OCI-LY7 (cell line): Measurements from ENCODE around the gene SURF4. TPM values are rescaled to one million over a fixed set of nuclear protein-coding genes. Genes with fewer than 3 reads are reported as not detected.

Experiments used
- BruUV-seq: library from RNA; stranded (reverse); fragments of 400-500 nt; replicated peaks from 2 replicates; lab custom pipeline; 2021; lab: Mats Ljungman, UMichigan
- CTCF ChIA-PET: fragments of 300-600 bp; sonication (Branson Sonifier 250); formaldehyde crosslinking; loops from one replicate; lab custom pipeline; 2022; ENCODE audit warnings: antibody characterized with exemption; ENCODE audit not compliant: unreplicated experiment; lab: Charles Lee
- POLR2A ChIA-PET: fragments of 300-600 bp; sonication (Branson Sonifier 250); formaldehyde crosslinking; loops from one replicate; lab custom pipeline; 2022; ENCODE audit warnings: antibody characterized with exemption; lab: Charles Lee
- DNase-seq: peaks from one replicate; pipeline ENCODE4 v3.0.0-alpha.2; 2015; ENCODE audit warnings: low spot score
- H2AFZ ChIP-seq: fragments of 200-600 bp; sonication (generic), shearing (Covaris generic); 2 replicates; pipeline ENCODE4 v1.6.1; 2014; ENCODE audit warnings: mild to moderate bottlenecking, antibody characterized with exemption, low read length, moderate library complexity
- H3K27ac ChIP-seq: fragments of 200-600 bp; sonication (generic); 2 replicates; pipeline ENCODE4 v1.5.1; 2014; ENCODE audit warnings: mixed run types, low read depth, mild to moderate bottlenecking, moderate library complexity, low read length, inconsistent platforms; ENCODE audit not compliant: poor library complexity, severe bottlenecking
- H3K36me3 ChIP-seq: fragments of 200-600 bp; sonication (generic); 2 replicates; pipeline ENCODE4 v1.6.1; 2014; ENCODE audit warnings: mild to moderate bottlenecking, antibody characterized with exemption, low read length, moderate library complexity, mixed read lengths; ENCODE audit not compliant: insufficient read depth
- H3K4me1 ChIP-seq: fragments of 200-600 bp; sonication (generic); 2 replicates; pipeline ENCODE4 v1.5.1; 2014; ENCODE audit warnings: mild to moderate bottlenecking, low read length; ENCODE audit not compliant: insufficient read depth, poor library complexity, severe bottlenecking
- H3K4me2 ChIP-seq: fragments of 200-600 bp; sonication (generic); 2 replicates; pipeline ENCODE4 v1.6.1; 2014; ENCODE audit warnings: mild to moderate bottlenecking, low read length
- H3K4me3 ChIP-seq: fragments of 200-600 bp; sonication (generic); 2 replicates; pipeline ENCODE4 v1.5.1; 2014; ENCODE audit warnings: mild to moderate bottlenecking, low read depth, low read length; ENCODE audit not compliant: poor library complexity, severe bottlenecking
- H3K79me2 ChIP-seq: fragments of 200-600 bp; sonication (generic); 2 replicates; pipeline ENCODE4 v1.6.1; 2016; ENCODE audit warnings: low read depth, mild to moderate bottlenecking, low read length, moderate library complexity, mixed read lengths; ENCODE audit not compliant: insufficient read depth
- H3K9me2 ChIP-seq: fragments of 200-600 bp; sonication (generic); 2 replicates; pipeline ENCODE4 v1.6.1; 2016; ENCODE audit warnings: mild to moderate bottlenecking, low read length, mixed read lengths; ENCODE audit not compliant: insufficient read depth
- H3K9me3 ChIP-seq: fragments of 200-600 bp; sonication (generic); 2 replicates; pipeline ENCODE4 v1.6.1; 2014; ENCODE audit warnings: mild to moderate bottlenecking, mixed run types, low read length, mixed read lengths
- H4K20me1 ChIP-seq: fragments of 200-600 bp; sonication (generic); 2 replicates; pipeline ENCODE4 v1.6.1; 2014; ENCODE audit warnings: mild to moderate bottlenecking, antibody characterized with exemption, low read length, moderate library complexity, mixed read lengths; ENCODE audit not compliant: insufficient read depth
- EZH2phosphoT487 ChIP-seq: fragments of 200-600 bp; sonication (generic); IDR thresholded peaks from 2 replicates; pipeline ENCODE4 v1.6.1; 2018; ENCODE audit warnings: low read depth, borderline replicate concordance, mild to moderate bottlenecking, mixed run types, antibody characterized with exemption, low read length, moderate library complexity, mixed read lengths
- intact Hi-C: fragments of 100-400 bp; cut with micrococcal nuclease; formaldehyde crosslinking; loops from one replicate; pipeline ENCODE4 v1.10.0; 2022; ENCODE audit not compliant: unreplicated experiment
- total RNA-seq, 2 experiments: library from RNA; depleted of rRNA in 1 of 2; stranded (reverse); fragments of >200 nt in 1 of 2; shearing (Covaris generic) in 1 of 2; gene quantifications; 2 replicates each; pipeline ENCODE4 v1.2.3, GENCODE V29; 2014 to 2022
- TF ChIP-seq, protein P1 (sequence below): fragments of 200-600 bp; sonication (generic); conservative IDR thresholded peaks from 2 replicates; pipeline ENCODE4 v1.5.1; 2014; ENCODE audit warnings: mild to moderate bottlenecking, antibody characterized with exemption, low read length, moderate library complexity, mixed read lengths

The SURF4 gene
- total RNA-seq, 2 experiments from 2014 or later = 75.5 to 92.3 TPM

DNA sequence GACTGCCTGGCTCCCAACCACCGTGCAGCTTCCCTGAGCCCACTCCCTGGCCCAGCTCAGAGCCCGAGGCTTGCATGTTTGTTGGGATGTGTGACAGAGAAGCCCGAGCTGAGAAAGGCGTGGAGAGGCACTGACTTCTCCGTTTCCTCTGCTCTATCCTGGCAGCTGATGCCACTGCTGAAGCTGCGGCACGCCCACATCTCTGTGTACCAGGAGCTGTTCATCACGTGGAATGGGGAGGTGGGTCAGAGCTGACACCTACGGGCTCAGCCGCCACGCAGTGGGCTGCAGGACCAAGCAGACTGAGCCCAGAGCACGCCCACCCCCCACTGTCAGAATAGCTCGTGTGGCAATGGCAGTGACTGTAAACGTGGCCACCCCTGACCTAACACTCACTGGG is 9.6 kb upstream of the SURF4 start:
- TF ChIP-seq, protein P1, sequence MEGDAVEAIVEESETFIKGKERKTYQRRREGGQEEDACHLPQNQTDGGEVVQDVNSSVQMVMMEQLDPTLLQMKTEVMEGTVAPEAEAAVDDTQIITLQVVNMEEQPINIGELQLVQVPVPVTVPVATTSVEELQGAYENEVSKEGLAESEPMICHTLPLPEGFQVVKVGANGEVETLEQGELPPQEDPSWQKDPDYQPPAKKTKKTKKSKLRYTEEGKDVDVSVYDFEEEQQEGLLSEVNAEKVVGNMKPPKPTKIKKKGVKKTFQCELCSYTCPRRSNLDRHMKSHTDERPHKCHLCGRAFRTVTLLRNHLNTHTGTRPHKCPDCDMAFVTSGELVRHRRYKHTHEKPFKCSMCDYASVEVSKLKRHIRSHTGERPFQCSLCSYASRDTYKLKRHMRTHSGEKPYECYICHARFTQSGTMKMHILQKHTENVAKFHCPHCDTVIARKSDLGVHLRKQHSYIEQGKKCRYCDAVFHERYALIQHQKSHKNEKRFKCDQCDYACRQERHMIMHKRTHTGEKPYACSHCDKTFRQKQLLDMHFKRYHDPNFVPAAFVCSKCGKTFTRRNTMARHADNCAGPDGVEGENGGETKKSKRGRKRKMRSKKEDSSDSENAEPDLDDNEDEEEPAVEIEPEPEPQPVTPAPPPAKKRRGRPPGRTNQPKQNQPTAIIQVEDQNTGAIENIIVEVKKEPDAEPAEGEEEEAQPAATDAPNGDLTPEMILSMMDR = no peak
- TF ChIP-seq EZH2phosphoT487 = no peak
- no peak overlapping the region for H3K27ac ChIP-seq
- DNase-seq = no peak
- no TSS peak for BruUV-seq
- ChIA-PET POLR2A (no interaction called here), CTCF (interaction anchor here (0.5 kb wide), 1 partner anchor 316 kb away, joined by 3 read pairs; no protein-coding TSS in a partner anchor)
- no peak overlapping the region for H2AFZ ChIP-seq
- H3K4me1 ChIP-seq = no peaks in the 10 kb centered on the region
- intact Hi-C loops = no loop called here
- no peaks in the 10 kb centered on the region for H4K20me1 ChIP-seq
- no peak overlapping the region for H3K4me3 ChIP-seq
- no peaks in the 10 kb centered on the region for H3K79me2 ChIP-seq
- H3K4me2 ChIP-seq = no peak overlapping the region
- no peaks in the 10 kb centered on the region for H3K9me2 ChIP-seq
- H3K36me3 ChIP-seq = no peaks in the 10 kb centered on the region
- H3K9me3 ChIP-seq = 0 out of 2 replicates have a peak, but pooled peaks cover 7% of the 10 kb centered on the region

DNA sequence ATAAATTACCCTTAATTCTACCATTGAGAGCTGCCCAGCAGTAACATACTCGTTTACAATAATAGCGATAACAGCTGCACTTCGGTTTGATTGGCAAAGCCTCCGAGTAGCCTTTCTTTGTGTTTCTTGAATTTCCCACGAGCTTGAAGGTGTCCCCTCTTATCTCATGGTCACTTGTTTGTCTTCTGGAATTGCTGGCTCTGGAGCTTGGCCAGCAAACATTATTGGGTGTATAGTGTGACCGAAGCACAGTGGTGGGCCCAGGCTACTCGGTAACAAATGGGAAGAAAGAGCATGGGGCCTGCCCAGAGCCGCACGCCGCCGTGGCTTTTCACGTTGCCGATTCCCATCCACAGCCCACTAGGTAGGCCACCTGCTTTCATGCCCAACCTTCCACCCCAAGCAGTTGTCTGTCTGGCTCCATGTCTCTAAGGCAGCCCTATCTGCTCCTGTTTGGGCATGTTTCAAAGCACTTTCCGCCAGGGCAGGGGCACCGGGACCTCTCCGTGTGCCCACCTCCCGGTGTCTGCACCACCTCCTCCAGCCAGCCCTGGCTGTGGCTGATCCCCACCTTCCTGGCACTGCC is 9.0 kb upstream of the SURF4 start:
- Histone ChIP-seq H4K20me1 (no peaks in the 10 kb centered on the region), H3K4me3 (no peak overlapping the region), H3K9me2 (no peaks in the 10 kb centered on the region), H2AFZ (no peak overlapping the region), H3K79me2 (no peaks in the 10 kb centered on the region), H3K27ac (no peak overlapping the region), H3K36me3 (no peaks in the 10 kb centered on the region), H3K4me2 (no peak overlapping the region), H3K9me3 (0 out of 2 replicates have a peak, but pooled peaks cover 7% of the 10 kb centered on the region), H3K4me1 (no peaks in the 10 kb centered on the region)
- no peak for DNase-seq
- ChIA-PET CTCF (interaction anchor here (0.5 to 0.6 kb wide), 2 partner anchors 19 to 316 kb away, joined by 3 read pairs; no protein-coding TSS in a partner anchor), POLR2A (no interaction called here)
- TF ChIP-seq EZH2phosphoT487 = no peak
- TF ChIP-seq, protein P1 = no peak
- no TSS peak for BruUV-seq
- intact Hi-C loops = no loop called here

DNA sequence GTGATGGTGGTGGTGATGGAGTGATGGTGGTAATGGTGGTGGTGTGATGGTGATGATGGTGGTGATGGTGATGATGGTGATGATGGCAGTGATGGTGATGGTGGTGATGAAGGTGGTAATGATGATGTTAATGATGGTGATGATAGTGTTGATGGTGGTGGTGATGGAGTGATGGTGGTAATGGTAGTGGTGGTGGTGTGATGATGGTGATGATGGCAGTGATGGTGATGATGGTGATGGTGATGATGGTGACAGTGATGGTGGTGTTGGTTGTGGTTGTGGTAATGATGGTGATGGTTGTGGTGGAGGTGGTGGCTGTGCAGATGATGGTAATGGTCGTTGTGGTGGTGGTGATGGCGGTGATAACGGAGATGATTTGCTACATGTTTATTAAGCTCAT is 7.6 kb upstream of the SURF4 start:
- Histone ChIP-seq H3K4me1 (no peaks in the 10 kb centered on the region), H3K9me2 (no peaks in the 10 kb centered on the region), H2AFZ (no peak overlapping the region), H3K79me2 (no peaks in the 10 kb centered on the region), H3K9me3 (0 out of 2 replicates have a peak, but pooled peaks cover 7% of the 10 kb centered on the region), H4K20me1 (no peaks in the 10 kb centered on the region), H3K36me3 (no peaks in the 10 kb centered on the region), H3K4me3 (no peak overlapping the region), H3K4me2 (no peak overlapping the region), H3K27ac (no peak overlapping the region)
- TF ChIP-seq, protein P1 = no peak
- TF ChIP-seq EZH2phosphoT487 = no peak
- DNase-seq = no peak
- POLR2A ChIA-PET = no interaction called here
- intact Hi-C loops = no loop called here
- BruUV-seq = no TSS peak
- CTCF ChIA-PET = no interaction called here
